ENCODE data around the gene TARP. TPM values are rescaled to one million over a fixed set of nuclear protein-coding genes. Genes with fewer than 3 reads are reported as not detected.

The TARP gene

DNA sequence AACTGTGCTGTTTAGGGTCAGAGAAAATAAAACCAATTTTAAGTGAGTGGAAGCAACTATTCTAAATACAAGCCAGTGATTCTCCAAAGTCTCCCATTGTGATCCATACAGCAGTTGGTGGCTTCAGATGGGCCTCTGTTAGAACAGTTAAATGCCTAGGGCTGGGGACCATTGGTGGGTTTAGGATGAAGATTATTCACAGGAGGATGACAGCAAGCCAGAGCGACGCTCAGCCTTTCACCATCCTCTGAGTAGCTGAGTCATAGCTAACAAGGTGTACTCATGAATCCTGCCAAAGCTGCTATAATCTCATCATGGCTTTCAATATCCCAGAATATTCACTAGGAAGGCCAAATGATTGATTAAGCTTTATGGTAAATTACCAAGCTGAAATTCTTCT lies 55.8 kb downstream of the TARP start:
- CTCF ChIA-PET, result interaction anchor here (0.5 to 5.8 kb wide), 11 partner anchors 9 to 160 kb away, joined by 3 to 65 read pairs (median 4); partner anchors contain the start of gene STARD3NL
- peak overlapping the region; percentile 25 for H3K27ac Mint-ChIP-seq
- POLR2A ChIA-PET, result no interaction called here
- H3K4me1 Mint-ChIP-seq, result peaks cover 53% of the 10 kb centered on the region
- H3K9me3 Mint-ChIP-seq, result no peaks in the 10 kb centered on the region
- H3K27me3 Mint-ChIP-seq, result no peaks in the 10 kb centered on the region
- no peak for DNase-seq
- H3K4me3 Mint-ChIP-seq, result no peak overlapping the region
- H3K36me3 Mint-ChIP-seq (ENCODE audit: low read depth), result peaks cover 32% of the 10 kb centered on the region

DNA sequence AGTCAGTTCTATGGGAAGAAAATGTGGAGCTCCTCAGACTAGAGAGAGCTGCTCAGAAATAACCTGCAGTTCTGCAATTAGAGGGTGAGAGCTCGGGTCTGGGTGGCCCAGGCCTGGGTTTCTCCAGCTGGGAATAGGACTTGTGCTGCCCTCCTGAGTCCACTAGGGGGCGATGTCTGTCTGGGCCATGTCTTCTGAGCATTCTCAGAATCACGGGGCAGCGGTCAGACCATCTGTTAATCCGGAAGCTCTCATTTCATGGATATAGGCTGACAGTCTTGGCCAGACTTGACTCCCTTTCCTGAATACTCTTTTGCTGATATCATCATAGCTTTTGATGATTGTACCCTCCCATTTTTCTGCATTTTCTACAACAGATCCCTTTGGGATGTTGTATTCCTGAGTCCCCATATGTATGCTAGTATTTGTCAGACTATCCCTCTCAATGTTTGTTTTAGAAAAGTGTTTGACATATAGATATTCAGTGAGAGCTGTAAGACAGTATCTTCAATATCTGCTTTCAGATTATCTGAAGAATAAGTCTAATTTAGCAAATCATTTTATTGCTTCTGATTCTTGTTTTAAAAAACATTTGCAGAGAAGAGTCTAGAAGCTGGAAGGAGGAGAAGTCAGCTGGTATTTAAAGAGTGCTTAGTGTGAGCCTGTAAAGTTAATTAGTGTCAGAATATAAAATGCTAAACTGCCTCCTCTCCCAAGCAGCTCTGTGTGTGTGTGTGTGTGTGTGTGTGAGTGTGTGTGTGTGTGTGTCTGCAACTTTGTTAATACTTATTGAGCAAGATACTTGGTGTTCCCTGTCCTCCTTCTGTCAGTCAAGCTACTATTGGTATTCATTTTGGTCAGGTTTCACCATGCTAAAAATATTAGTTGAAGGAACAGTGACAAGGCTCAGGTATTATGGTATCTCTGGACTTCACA lies 57.4 kb downstream of the TARP start:
- CTCF ChIA-PET, result interaction anchor here (0.6 to 5.8 kb wide), 38 partner anchors 8 to 187 kb away, joined by 3 to 65 read pairs (median 6); partner anchors contain the start of gene STARD3NL
- no peak overlapping the region for H3K4me3 Mint-ChIP-seq
- H3K4me1 Mint-ChIP-seq, result peaks cover 44% of the 10 kb centered on the region
- H3K27me3 Mint-ChIP-seq, result no peaks in the 10 kb centered on the region
- POLR2A ChIA-PET, result interaction anchor here (0.6 to 1.0 kb wide), 2 partner anchors 119 to 133 kb away, joined by 4 read pairs; no protein-coding TSS in a partner anchor
- H3K9me3 Mint-ChIP-seq, result no peaks in the 10 kb centered on the region
- DNase-seq, result peak; percentile 83
- H3K27ac Mint-ChIP-seq, result peak overlapping the region; percentile 55
- peaks cover 27% of the 10 kb centered on the region for H3K36me3 Mint-ChIP-seq (ENCODE audit: low read depth)

DNA sequence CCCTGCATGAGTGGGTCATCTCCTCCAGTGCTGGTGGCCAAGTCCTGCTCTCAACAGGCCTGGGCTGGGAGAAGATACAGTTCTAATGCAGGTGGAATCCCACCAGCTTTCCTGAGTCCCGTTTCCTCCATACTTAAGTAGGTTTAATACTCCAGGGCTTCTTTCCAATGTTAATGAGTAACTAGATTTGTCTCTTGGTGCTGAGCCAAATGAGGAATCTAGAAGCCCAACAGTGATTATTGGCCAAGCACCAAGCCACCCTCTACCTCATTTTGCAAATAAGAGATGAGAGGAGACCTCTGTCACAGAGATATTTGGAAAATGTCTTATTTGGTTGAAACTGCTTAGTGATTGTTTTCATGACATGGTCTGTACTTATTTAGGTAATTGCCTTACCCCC lies 58.3 kb downstream of the TARP start:
- ChIA-PET POLR2A (interaction anchor here (0.6 kb wide), 1 partner anchor 134 kb away, joined by 4 read pairs; no protein-coding TSS in a partner anchor), CTCF (interaction anchor here (0.6 to 5.8 kb wide), 31 partner anchors 13 to 162 kb away, joined by 3 to 65 read pairs (median 7); partner anchors contain the start of gene STARD3NL)
- Mint-ChIP-seq H3K27me3 (no peaks in the 10 kb centered on the region), H3K36me3 (ENCODE audit: low read depth) (peaks cover 24% of the 10 kb centered on the region), H3K4me3 (no peak overlapping the region), H3K27ac (no peak overlapping the region), H3K9me3 (no peaks in the 10 kb centered on the region), H3K4me1 (peaks cover 36% of the 10 kb centered on the region)
- DNase-seq, result no peak

DNA sequence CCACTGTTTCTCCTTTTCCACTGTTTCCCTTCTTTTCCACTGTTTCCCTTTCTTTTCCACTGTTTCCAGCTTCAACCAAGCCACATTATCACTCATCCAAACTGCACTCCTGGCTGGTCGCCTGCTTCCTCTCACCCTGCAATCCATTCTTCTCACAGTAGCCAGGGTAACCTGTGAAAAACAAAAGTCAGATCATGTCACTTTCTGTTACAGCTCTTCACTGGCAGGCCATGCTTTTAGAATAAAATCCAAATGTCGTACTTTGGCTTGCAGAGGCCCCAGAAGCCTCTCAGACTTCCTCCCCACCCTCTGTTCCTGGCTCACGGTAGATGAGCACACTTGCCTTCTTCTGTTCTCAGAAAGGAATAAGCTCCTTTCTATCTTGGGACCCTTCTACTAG lies 61.5 kb downstream of the TARP start:
- Mint-ChIP-seq H3K27ac (no peak overlapping the region), H3K4me1 (peaks cover 18% of the 10 kb centered on the region), H3K9me3 (no peaks in the 10 kb centered on the region), H3K4me3 (no peak overlapping the region), H3K36me3 (ENCODE audit: low read depth) (peaks cover 10% of the 10 kb centered on the region), H3K27me3 (no peaks in the 10 kb centered on the region)
- POLR2A ChIA-PET, result no interaction called here
- DNase-seq, result no peak
- CTCF ChIA-PET, result interaction anchor here (2.0 kb wide), 1 partner anchor 123 kb away, joined by 7 read pairs; no protein-coding TSS in a partner anchor

DNA sequence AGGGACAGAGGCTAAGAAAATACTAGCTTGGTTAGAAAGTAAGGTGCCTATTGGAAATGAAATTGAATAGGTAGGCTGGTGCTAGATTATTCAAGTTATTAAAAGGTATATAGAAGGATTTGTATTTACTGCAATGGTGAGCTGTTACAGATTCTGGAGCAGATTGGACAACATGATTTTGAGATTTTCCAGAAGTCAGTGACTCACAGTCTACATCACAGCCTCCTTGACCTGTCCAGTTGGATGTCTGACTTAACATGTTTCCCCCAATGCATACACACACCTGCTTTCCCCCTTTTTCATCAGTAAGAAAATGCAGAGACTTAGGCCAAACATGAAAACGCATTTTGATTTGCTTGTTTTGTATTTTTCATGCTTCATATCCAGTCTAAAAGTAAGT lies 62.0 kb downstream of the TARP start:
- no peak for DNase-seq
- ChIA-PET POLR2A (no interaction called here), CTCF (interaction anchor here (2.0 kb wide), 1 partner anchor 124 kb away, joined by 7 read pairs; no protein-coding TSS in a partner anchor)
- H3K27ac Mint-ChIP-seq, result no peak overlapping the region
- H3K4me1 Mint-ChIP-seq, result peaks cover 13% of the 10 kb centered on the region
- no peak overlapping the region for H3K4me3 Mint-ChIP-seq
- peaks cover 10% of the 10 kb centered on the region for H3K36me3 Mint-ChIP-seq (ENCODE audit: low read depth)
- H3K9me3 Mint-ChIP-seq, result no peaks in the 10 kb centered on the region
- H3K27me3 Mint-ChIP-seq, result no peaks in the 10 kb centered on the region

Other genes starting within 250 kb of the TARP start
- 10 to 100 TPM; 22.5 to 22.9 TPM for gene STARD3NL, start 95.4 kb downstream of the TARP start, total RNA-seq